HUES6 (cell line): ENCODE measurements around the gene PARP12.

ENCODE experiments used
- H3K27ac ChIP-seq: 2 replicates; pipeline ENCODE4 v1.7.0; 2013; ENCODE audit warnings: low read depth, mild to moderate bottlenecking, low read length, inconsistent platforms
- H3K27me3 ChIP-seq: 2 replicates; pipeline ENCODE4 v1.6.1; 2013; ENCODE audit warnings: low read length; ENCODE audit not compliant: control insufficient read depth, insufficient read depth
- H3K36me3 ChIP-seq: 2 replicates; pipeline ENCODE4 v1.6.1; 2013; ENCODE audit warnings: low read length; ENCODE audit not compliant: control insufficient read depth, insufficient read depth
- H3K4me1 ChIP-seq: 2 replicates; pipeline ENCODE4 v1.6.1; 2013; ENCODE audit warnings: low read length; ENCODE audit not compliant: control insufficient read depth, insufficient read depth
- H3K4me3 ChIP-seq: 2 replicates; pipeline ENCODE4 v1.5.1; 2013; ENCODE audit warnings: low read depth, low read length
- H3K9ac ChIP-seq: one replicate; pipeline ENCODE4 v1.6.1; 2013; ENCODE audit warnings: mild to moderate bottlenecking, low read length
- H3K9me3 ChIP-seq: 2 replicates; pipeline ENCODE4 v1.6.1; 2013; ENCODE audit warnings: low read depth, low read length; ENCODE audit not compliant: control insufficient read depth, insufficient read depth

Gene PARP12

DNA sequence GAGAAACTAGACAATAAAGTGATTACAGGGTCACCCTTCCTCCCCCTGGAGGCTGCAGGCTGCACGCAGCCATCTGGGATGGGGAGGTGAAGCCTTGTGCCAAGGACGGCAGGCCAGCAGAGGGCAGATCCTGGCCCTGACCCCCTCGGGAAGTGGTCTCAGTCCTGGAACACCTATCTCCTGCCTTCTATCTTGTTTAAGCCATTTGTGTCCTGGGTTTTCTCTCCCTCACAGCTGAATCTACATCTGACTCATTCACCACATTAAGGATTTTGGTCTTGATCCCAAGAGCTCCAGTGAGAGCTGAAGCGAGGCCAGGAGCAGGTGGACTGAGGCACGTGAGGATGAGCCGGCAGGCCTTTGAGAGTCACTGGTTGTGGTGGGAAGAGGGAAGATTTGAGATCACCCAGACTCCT, 16.4 kb upstream of the PARP12 start:
- H3K36me3 ChIP-seq, result no peaks in the 10 kb centered on the region
- no peak overlapping the region for H3K9ac ChIP-seq
- H3K9me3 ChIP-seq, result no peaks in the 10 kb centered on the region
- no peak overlapping the region for H3K27ac ChIP-seq
- H3K27me3 ChIP-seq, result no peaks in the 10 kb centered on the region
- H3K4me3 ChIP-seq, result no peak overlapping the region
- H3K4me1 ChIP-seq, result peaks cover 7% of the 10 kb centered on the region; the same call in 1 of the 2 replicates

DNA sequence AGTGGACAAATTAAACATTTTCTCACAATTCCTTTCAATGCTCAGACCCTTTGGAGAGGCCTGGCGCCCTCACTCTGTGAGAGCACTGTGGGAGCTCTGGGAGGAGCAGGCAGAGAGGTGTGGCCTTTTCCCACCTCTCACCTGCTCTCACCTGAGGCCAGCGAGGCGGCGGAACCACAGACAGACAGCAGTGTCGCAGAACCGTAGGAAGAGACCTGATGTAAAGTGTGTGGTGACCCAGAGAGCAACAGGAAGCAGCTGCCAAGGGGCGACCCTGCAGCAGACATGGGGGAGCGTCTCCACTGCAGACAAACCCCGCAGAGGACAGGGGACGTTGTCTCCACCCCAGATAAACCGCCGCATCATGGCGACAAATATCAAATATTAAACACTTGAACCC, 15.6 kb upstream of the PARP12 start:
- no peak overlapping the region for H3K9ac ChIP-seq
- no peaks in the 10 kb centered on the region for H3K36me3 ChIP-seq
- no peak overlapping the region for H3K27ac ChIP-seq
- H3K4me3 ChIP-seq, result no peak overlapping the region
- H3K27me3 ChIP-seq, result no peaks in the 10 kb centered on the region
- H3K9me3 ChIP-seq, result no peaks in the 10 kb centered on the region
- peaks cover 7% of the 10 kb centered on the region; the same call in 1 of the 2 replicates for H3K4me1 ChIP-seq

GRCh38 chr7:140074780-140075179, 12.0 kb upstream of the PARP12 start:
- H3K27ac ChIP-seq, result no peak overlapping the region
- peaks cover 7% of the 10 kb centered on the region; the same call in 1 of the 2 replicates for H3K4me1 ChIP-seq
- no peak overlapping the region for H3K4me3 ChIP-seq
- no peaks in the 10 kb centered on the region for H3K27me3 ChIP-seq
- no peaks in the 10 kb centered on the region for H3K36me3 ChIP-seq
- H3K9ac ChIP-seq, result no peak overlapping the region
- H3K9me3 ChIP-seq, result no peaks in the 10 kb centered on the region

GRCh38 chr7:140070546-140070945, 7.8 kb upstream of the PARP12 start:
- no peak overlapping the region for H3K4me3 ChIP-seq
- no peak overlapping the region for H3K9ac ChIP-seq
- H3K27me3 ChIP-seq, result no peaks in the 10 kb centered on the region
- no peaks in the 10 kb centered on the region for H3K4me1 ChIP-seq
- H3K9me3 ChIP-seq, result peaks cover 13% of the 10 kb centered on the region
- H3K36me3 ChIP-seq, result no peaks in the 10 kb centered on the region
- no peak overlapping the region for H3K27ac ChIP-seq

DNA sequence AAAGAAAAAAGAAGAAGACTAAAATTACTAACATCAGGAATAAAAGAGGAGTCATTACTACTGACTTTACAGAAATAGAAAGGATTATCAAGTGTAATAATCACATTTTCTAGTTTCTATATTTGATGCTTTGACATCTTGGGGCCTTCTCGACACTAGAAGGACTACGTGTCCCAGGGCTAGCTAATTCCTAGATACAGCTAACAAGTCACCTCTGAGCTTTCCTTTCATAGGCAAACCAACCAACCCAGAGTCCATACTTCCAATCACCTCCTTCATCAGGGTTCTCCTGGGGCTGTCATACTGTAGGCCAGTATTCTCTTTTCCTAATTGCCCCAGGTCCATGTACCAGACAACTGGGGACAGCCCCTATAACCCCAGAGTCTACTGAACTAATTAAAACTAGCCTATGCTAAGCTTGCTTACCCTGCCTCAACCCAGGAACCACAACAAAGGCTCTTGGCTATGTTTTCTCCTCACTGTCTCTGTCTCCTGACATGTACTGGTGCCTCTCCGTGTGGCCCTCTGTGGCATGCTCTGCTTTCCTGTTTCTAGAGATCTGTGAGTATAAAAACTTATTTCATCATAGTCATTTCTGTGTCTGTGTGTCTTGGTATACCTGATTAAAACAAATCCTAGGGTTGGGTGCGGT, 6.7 kb upstream of the PARP12 start:
- H3K36me3 ChIP-seq, result no peaks in the 10 kb centered on the region
- no peak overlapping the region for H3K4me3 ChIP-seq
- no peaks in the 10 kb centered on the region for H3K4me1 ChIP-seq
- no peaks in the 10 kb centered on the region for H3K27me3 ChIP-seq
- H3K27ac ChIP-seq, result no peak overlapping the region
- H3K9ac ChIP-seq, result no peak overlapping the region
- H3K9me3 ChIP-seq, result peaks cover 13% of the 10 kb centered on the region

DNA sequence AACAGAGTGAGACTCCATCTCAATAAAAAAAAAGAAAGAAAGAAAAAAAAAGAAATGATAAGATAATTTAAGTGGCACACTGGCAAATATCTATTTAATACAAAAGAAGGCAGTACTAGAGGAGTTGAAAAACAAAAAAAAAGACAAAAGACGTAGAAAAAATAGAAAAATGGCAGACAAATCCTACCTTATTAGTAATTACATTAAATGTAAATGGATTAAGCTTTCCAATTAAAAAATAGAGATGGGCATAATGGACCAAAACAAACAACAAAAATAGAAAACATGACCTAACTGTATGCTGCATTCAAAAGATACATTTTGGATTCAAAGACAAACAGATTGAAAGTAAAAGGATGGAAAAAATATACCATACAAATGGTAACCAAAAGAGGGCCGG, 5.3 kb upstream of the PARP12 start:
- Histone ChIP-seq H3K9ac (no peak overlapping the region), H3K4me3 (no peak overlapping the region), H3K27ac (no peak overlapping the region), H3K9me3 (peaks cover 13% of the 10 kb centered on the region), H3K36me3 (no peaks in the 10 kb centered on the region), H3K4me1 (no peaks in the 10 kb centered on the region), H3K27me3 (peaks cover 11% of the 10 kb centered on the region)

DNA sequence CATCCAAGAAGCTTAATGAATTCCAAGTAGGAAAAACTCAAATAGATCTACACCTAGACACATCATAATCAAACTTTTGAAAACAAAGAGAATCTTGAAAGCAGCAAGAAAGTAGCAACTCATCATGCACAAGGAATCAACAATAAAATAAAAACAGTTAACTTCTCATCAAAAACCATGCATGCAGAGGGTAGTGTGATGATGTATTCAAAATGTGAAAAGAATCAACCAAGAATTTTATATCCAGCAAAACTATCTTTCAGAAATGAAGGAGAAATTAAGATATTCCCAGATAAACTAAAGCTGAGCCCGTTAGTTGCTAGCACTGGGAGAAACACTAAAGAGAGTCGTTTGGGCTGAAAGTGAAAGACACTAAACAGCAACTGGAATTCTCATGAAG, 4.3 kb upstream of the PARP12 start:
- H3K9me3 ChIP-seq, result peaks cover 13% of the 10 kb centered on the region
- H3K36me3 ChIP-seq, result no peaks in the 10 kb centered on the region
- H3K9ac ChIP-seq, result no peak overlapping the region
- H3K4me1 ChIP-seq, result no peaks in the 10 kb centered on the region
- H3K4me3 ChIP-seq, result no peak overlapping the region
- H3K27ac ChIP-seq, result no peak overlapping the region
- H3K27me3 ChIP-seq, result peaks cover 21% of the 10 kb centered on the region

GRCh38 chr7:140062118-140062527, 628 bp downstream of the PARP12 start:
- no peaks in the 10 kb centered on the region for H3K36me3 ChIP-seq
- peaks cover 42% of the 10 kb centered on the region for H3K27me3 ChIP-seq
- peak overlapping the region; percentile 67 for H3K4me3 ChIP-seq
- no peaks in the 10 kb centered on the region for H3K4me1 ChIP-seq
- H3K9ac ChIP-seq, result peak overlapping the region; percentile 52
- peaks cover 8% of the 10 kb centered on the region for H3K9me3 ChIP-seq
- H3K27ac ChIP-seq, result no peak overlapping the region

- Histone ChIP-seq H3K4me1 (no peaks in the 10 kb centered on the region), H3K27me3 (peaks cover 42% of the 10 kb centered on the region), H3K36me3 (no peaks in the 10 kb centered on the region), H3K9ac (no peak overlapping the region), H3K9me3 (peaks cover 4% of the 10 kb centered on the region; the same call in 1 of the 2 replicates), H3K4me3 (no peak overlapping the region), H3K27ac (no peak overlapping the region)
These were observed 1.2 kb downstream of the PARP12 start for GRCh38 chr7:140061607-140061930.

DNA sequence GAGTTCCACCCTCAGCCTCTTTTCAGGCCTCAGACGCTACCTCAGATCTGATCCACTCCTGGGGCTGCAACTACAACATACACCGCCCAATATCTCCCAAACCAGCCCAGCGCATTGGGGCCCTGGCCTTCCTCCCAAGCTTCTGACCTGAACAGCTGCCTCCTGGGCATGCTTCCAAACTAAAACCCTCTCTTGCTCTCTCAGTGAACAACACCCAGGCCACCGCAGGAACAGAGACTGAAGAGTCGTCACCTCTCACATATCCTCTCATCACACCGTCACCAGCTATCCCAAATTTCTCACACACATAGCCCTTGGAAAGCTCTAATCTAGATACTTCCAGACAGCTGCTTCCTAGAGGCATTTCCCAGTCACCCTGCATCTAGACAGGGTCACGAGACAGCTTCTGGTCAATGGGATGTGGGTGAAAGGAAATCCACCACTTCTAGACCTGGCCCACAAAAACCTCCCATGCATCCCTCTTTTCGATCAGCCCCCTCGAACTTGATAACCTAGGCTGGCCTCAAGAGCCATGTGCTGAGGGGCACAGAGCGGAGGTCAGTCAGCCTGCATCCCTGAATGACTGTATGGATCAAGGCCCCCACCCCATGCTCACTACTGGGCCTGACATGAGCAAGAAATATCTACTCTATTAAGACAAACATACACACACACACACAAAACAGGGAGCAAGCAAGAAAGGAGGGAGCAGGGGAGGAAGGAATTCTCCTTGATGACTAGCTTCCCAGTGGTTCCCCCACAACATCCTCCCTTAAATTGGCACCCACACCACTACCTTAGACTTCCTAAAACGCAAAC, 1.8 kb downstream of the PARP12 start:
- Histone ChIP-seq H3K9me3 (peaks cover 2% of the 10 kb centered on the region; the same call in 1 of the 2 replicates), H3K36me3 (no peaks in the 10 kb centered on the region), H3K4me3 (no peak overlapping the region), H3K27ac (no peak overlapping the region), H3K27me3 (peaks cover 42% of the 10 kb centered on the region), H3K9ac (no peak overlapping the region), H3K4me1 (no peaks in the 10 kb centered on the region)

DNA sequence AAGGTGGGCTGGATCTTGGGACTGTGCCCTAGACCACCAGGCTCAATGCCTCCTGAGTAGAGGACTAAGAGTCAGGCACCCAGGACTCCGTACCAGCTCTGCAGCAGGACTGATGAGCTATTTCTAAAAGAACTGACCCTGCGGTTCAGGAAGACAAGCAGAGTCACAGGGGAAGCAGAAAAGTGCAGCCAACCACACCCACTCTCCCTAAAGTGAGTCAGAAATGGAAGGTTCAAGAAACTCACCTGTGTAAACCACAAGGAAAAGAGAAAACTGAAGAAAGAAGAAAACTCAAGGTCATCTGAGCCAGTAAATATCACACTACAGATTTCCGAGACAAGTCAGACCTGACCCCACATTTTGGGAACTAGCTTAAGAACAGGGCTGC, 2.5 kb downstream of the PARP12 start:
- no peaks in the 10 kb centered on the region for H3K36me3 ChIP-seq
- H3K27me3 ChIP-seq, result peaks cover 42% of the 10 kb centered on the region
- no peak overlapping the region for H3K27ac ChIP-seq
- H3K9me3 ChIP-seq, result no peaks in the 10 kb centered on the region
- no peak overlapping the region for H3K4me3 ChIP-seq
- H3K4me1 ChIP-seq, result no peaks in the 10 kb centered on the region
- no peak overlapping the region for H3K9ac ChIP-seq
